ENCODE data around the gene MOB1A. TPM values are rescaled to one million over a fixed set of nuclear protein-coding genes. Genes with fewer than 3 reads are reported as not detected.

Gene MOB1A
- total RNA-seq, 2 experiments from 2014 or later: 156 to 161 TPM

GRCh38 chr2:74186038-74186437 is 7.4 kb upstream of the MOB1A start:
- Mint-ChIP-seq H3K27ac (peak overlapping the region; percentile 83), H3K4me1 (peaks cover 13% of the 10 kb centered on the region), H3K27me3 (peaks cover 1% of the 10 kb centered on the region), H3K9me3 (no peaks in the 10 kb centered on the region), H3K36me3 (no peaks in the 10 kb centered on the region), H3K4me3 (no peak overlapping the region)
- peak; percentile 52 for DNase-seq

GRCh38 chr2:74183878-74184277 is 5.2 kb upstream of the MOB1A start:
- Mint-ChIP-seq H3K36me3 (no peaks in the 10 kb centered on the region), H3K27me3 (no peaks in the 10 kb centered on the region), H3K27ac (no peak overlapping the region), H3K4me1 (peaks cover 17% of the 10 kb centered on the region), H3K4me3 (no peak overlapping the region), H3K9me3 (no peaks in the 10 kb centered on the region)
- DNase-seq: no peak

DNA sequence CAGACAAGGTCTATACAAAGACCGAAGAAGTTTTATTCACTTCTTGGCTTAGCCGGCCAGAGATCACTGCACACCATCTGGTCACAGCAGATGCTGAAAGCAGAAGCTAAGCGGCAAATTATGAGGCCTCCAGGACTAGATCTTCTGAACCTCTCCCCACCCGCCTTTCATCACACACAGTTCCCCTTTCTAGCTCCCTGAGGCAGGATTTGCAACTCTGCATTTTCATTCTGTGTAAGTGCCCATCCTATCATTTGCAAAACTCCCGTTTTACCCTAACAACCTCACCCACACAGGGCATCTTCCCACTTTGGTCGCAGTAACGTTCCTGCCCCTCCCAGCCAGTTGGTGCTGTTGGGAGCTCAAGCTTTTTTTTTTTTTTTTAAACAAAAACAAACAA is 3.1 kb upstream of the MOB1A start:
- H3K36me3 Mint-ChIP-seq: peaks cover 6% of the 10 kb centered on the region
- H3K27ac Mint-ChIP-seq: no peak overlapping the region
- DNase-seq: no peak
- peaks cover 23% of the 10 kb centered on the region for H3K4me1 Mint-ChIP-seq
- no peaks in the 10 kb centered on the region for H3K27me3 Mint-ChIP-seq
- no peaks in the 10 kb centered on the region for H3K9me3 Mint-ChIP-seq
- H3K4me3 Mint-ChIP-seq: no peak overlapping the region

DNA sequence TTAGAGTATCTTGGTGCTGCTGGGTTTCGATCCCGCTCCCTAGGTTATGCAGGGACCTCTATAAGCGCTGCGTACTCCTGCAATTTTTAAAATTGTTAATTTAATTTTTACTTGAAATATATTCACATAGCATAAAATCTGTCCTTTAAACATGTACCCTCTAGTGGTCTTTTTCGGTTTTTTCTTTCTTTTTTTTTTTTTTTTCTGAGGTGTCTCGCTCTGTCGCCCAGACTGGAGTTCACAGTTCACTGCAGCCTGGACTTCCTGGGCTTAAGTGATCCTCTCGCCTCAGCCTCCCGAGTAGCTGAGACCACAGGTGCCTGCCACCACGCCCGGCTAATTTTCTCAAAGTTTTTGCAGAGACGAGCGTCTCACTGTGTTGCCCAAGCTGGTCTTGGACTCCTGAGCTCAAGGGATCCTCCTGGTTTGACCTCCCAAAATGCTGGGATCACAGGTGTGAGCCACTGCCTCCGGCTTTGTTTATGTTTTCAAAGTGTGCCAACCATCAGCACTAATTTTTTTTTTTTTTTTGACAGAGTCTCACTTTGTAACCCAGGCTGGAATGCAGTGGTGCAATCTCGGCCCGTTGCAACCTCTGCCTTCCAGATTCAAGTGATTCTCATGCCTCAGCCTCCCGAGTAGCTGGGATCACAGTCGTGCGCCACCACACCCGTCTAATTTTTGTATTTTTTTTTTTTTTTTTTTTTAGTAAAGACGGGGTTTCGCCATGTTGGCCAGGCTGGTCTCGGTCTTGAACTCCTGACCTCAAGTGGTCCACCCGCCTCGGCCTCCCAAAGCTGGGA is 585 bp upstream of the MOB1A start:
- peak; percentile 18 for DNase-seq
- H3K27ac Mint-ChIP-seq: peak overlapping the region; percentile 87
- peaks cover 26% of the 10 kb centered on the region for H3K36me3 Mint-ChIP-seq
- peak overlapping the region; percentile 86 for H3K4me3 Mint-ChIP-seq
- H3K4me1 Mint-ChIP-seq: peaks cover 36% of the 10 kb centered on the region
- no peaks in the 10 kb centered on the region for H3K9me3 Mint-ChIP-seq
- H3K27me3 Mint-ChIP-seq: no peaks in the 10 kb centered on the region

DNA sequence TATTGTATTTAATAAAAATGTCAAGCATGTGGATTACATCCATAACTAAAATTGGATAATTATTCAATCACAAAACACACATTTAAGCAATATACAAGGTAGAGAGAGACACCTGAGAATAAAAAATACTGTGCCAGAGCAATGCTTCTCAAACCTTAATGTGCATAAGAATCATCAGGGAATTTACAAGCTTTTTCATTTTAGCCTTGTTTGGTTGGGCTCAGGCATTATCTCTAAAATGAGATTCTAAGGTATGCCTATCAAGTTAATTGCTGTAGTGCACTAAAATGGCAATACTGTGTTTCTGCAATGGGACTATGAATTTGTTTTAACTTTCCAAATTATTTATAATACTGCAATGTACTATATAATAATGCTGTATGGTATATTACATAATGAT is 983 bp downstream of the MOB1A start:
- Mint-ChIP-seq H3K36me3 (peaks cover 31% of the 10 kb centered on the region), H3K9me3 (no peaks in the 10 kb centered on the region), H3K4me1 (peaks cover 41% of the 10 kb centered on the region), H3K4me3 (peak overlapping the region; percentile 86), H3K27ac (peak overlapping the region; percentile 90), H3K27me3 (no peaks in the 10 kb centered on the region)
- no peak for DNase-seq

DNA sequence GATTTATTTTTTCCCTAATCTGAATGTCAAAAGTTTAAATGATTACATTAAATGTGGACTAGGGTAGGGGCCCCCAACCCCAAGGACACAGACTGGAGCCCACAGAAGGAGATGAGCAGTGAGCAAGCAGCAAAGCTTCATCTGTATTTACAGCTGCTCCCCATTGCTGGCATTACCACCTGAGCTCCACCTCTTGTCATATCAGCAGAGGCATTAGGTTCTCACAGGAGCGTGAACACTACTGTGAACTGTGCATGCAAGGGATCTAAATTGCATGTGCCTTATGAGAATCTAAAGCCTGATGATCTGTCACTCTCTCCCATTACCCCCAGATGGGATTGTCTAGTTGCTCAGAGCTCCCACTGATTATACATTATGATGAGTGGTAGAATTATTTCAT is 3.8 kb downstream of the MOB1A start:
- Mint-ChIP-seq H3K27ac (no peak overlapping the region), H3K9me3 (no peaks in the 10 kb centered on the region), H3K4me1 (peaks cover 44% of the 10 kb centered on the region), H3K36me3 (peaks cover 43% of the 10 kb centered on the region), H3K27me3 (no peaks in the 10 kb centered on the region), H3K4me3 (peak overlapping the region; percentile 15)
- no peak for DNase-seq

DNA sequence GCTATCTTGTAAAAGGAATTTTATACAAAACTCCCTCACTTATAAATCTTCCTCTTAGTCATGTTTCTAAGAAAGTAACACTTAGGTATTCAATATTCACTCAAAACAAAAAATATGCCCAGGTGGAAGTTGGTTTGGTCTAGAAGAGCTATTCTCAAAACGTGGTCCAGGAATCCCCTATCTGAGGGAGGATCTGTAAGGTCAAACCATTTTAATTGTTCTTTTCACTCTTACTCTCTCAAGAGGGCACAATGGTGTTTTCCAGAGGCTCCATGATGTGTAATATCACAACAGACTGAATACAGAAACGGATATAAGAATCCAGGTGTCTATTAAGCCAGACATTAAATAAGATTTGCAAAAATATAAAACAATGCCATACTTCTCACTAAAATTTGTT is 9.9 kb downstream of the MOB1A start:
- Mint-ChIP-seq H3K4me3 (no peak overlapping the region), H3K36me3 (peaks cover 45% of the 10 kb centered on the region), H3K27ac (peak overlapping the region; percentile 61), H3K4me1 (peaks cover 22% of the 10 kb centered on the region), H3K27me3 (no peaks in the 10 kb centered on the region), H3K9me3 (no peaks in the 10 kb centered on the region)
- DNase-seq: no peak

DNA sequence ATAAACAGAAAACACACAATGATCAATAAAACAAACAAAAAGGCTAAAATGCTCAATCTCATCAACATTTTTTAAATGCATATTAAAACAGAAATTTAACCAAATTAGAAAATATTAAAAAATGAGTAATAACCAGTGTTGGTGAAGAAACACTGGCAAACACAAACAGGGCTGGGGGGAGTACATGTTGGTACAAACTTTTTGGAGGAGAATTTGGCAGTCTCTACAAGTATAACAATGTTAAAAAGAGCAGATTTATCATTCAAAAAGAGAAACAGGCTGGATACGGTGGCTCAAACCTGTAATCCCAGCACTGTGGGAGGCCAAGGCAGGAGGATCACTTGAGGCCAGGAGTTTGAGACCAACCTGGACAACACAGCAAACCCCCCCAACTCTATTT is 13.9 kb downstream of the MOB1A start:
- Mint-ChIP-seq H3K27ac (no peak overlapping the region), H3K9me3 (no peaks in the 10 kb centered on the region), H3K27me3 (no peaks in the 10 kb centered on the region), H3K4me3 (no peak overlapping the region), H3K36me3 (peaks cover 33% of the 10 kb centered on the region), H3K4me1 (peaks cover 11% of the 10 kb centered on the region)
- DNase-seq: no peak

DNA sequence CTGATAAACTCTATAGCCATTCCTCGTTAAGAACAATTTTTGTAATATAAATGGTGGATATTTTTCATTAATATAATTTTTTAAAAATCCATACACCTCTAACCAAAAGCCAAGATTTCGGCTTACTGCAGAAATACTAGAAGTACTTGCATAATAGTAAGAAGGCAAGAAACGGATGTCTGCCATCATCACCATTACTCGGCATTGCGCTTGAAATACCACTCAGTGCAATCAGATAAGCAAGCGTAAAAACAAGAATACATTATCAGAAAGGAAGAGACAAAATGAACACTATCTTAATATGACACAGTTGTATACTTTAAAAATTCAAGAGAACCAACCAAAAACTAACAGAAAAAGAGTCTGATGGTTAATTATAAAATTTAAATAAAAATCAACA is 15.7 kb downstream of the MOB1A start:
- Mint-ChIP-seq H3K4me3 (no peak overlapping the region), H3K4me1 (peaks cover 3% of the 10 kb centered on the region), H3K9me3 (no peaks in the 10 kb centered on the region), H3K27me3 (no peaks in the 10 kb centered on the region), H3K36me3 (peaks cover 33% of the 10 kb centered on the region), H3K27ac (no peak overlapping the region)
- DNase-seq: no peak

GRCh38 chr2:74155830-74156229 is 22.8 kb downstream of the MOB1A start:
- H3K27ac Mint-ChIP-seq: no peak overlapping the region
- no peak for DNase-seq
- H3K36me3 Mint-ChIP-seq: peaks cover 21% of the 10 kb centered on the region
- peaks cover 3% of the 10 kb centered on the region for H3K4me1 Mint-ChIP-seq
- H3K4me3 Mint-ChIP-seq: no peak overlapping the region
- no peaks in the 10 kb centered on the region for H3K9me3 Mint-ChIP-seq
- H3K27me3 Mint-ChIP-seq: no peaks in the 10 kb centered on the region

DNA sequence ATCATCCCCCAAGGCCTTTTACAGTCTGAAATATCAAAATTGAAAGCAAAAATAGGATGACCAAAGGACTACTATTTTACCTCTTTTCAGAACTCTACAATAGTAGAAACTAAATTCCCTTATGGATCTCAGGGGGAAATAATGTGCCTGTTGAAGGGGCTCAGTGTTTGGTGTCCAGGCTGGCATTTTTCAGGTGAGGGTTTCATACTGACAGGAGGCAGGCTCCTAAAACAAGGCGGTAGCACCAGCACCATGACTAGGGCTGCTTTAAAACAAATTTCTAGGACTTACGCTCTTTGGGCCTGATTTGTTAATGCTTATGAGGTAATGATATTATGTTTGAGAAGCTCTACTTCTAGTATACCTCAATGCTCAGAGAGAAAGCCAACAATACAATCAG is 25.7 kb downstream of the MOB1A start:
- Mint-ChIP-seq H3K36me3 (peaks cover 18% of the 10 kb centered on the region), H3K27ac (no peak overlapping the region), H3K27me3 (no peaks in the 10 kb centered on the region), H3K4me1 (peaks cover 3% of the 10 kb centered on the region), H3K9me3 (no peaks in the 10 kb centered on the region), H3K4me3 (no peak overlapping the region)
- no peak for DNase-seq

- H3K27ac Mint-ChIP-seq: no peak overlapping the region
- no peaks in the 10 kb centered on the region for H3K27me3 Mint-ChIP-seq
- H3K9me3 Mint-ChIP-seq: no peaks in the 10 kb centered on the region
- no peak for DNase-seq
- peaks cover 9% of the 10 kb centered on the region for H3K36me3 Mint-ChIP-seq
- H3K4me3 Mint-ChIP-seq: no peak overlapping the region
- H3K4me1 Mint-ChIP-seq: peaks cover 9% of the 10 kb centered on the region
These were observed 28.9 kb downstream of the MOB1A start for GRCh38 chr2:74149570-74150319.

- no peak overlapping the region for H3K4me3 Mint-ChIP-seq
- no peaks in the 10 kb centered on the region for H3K9me3 Mint-ChIP-seq
- H3K4me1 Mint-ChIP-seq: peaks cover 9% of the 10 kb centered on the region
- DNase-seq: no peak
- H3K27me3 Mint-ChIP-seq: no peaks in the 10 kb centered on the region
- peaks cover 9% of the 10 kb centered on the region for H3K36me3 Mint-ChIP-seq
- no peak overlapping the region for H3K27ac Mint-ChIP-seq
These were observed 29.5 kb downstream of the MOB1A start for GRCh38 chr2:74149247-74149525.

DNA sequence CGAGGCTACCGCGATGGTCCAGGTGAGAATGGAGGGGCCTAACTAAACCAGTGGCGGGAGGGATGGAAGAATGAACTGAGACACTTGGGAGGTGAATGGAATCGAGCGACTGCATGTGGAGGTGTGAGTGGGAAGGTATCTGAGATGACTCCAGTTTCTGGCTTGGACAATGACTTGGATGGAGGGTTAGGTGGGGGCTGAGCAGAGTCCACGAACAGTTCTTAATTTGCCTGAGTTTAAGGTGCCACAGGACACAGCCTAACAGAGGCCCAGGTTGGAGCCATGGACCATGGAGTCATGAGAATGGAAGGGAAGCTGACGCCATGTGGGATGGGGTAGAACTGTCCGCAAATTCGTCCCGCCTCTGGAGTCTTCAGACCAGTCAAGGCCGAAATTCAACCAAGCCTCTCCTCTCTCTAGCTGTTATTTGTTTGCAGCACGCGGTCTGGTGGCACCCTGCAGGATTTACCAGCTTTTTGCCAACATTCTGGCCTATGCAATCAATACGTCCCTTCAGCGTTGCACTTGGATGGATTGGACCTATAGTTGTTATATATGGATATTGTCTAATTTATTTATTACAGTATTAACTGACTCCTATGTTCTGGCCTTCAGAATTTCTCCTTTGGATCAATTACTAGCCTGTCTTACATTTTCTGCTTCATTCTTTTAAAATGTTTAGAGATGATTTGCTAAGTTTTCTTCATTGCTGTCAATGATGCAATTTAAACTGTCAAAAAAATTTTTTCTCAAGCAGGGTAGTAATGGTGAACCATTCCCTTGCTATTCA is 30.0 kb downstream of the MOB1A start:
- H3K27me3 Mint-ChIP-seq: no peaks in the 10 kb centered on the region
- no peaks in the 10 kb centered on the region for H3K9me3 Mint-ChIP-seq
- H3K4me3 Mint-ChIP-seq: no peak overlapping the region
- H3K27ac Mint-ChIP-seq: no peak overlapping the region
- peaks cover 9% of the 10 kb centered on the region for H3K36me3 Mint-ChIP-seq
- peaks cover 9% of the 10 kb centered on the region for H3K4me1 Mint-ChIP-seq
- no peak for DNase-seq

- Mint-ChIP-seq H3K4me3 (no peak within 1 kb of the TSS), H3K36me3 (peaks cover 6% of the 10 kb centered on the region), H3K4me1 (peaks cover 8% of the 10 kb centered on the region), H3K27ac (no peak within 1 kb of the TSS), H3K27me3 (no peaks in the 10 kb centered on the region), H3K9me3 (no peaks in the 10 kb centered on the region)
- DNase-seq: peak; percentile 94
These were observed 30.8 kb downstream of the MOB1A start, which contains the start of gene BOLA3 for GRCh38 chr2:74147727-74148456. Gene BOLA3 (minus strand): TSS chr2:74147912. CDS start chr2:74147874, 38 bp downstream.
